ENCODE measurements around the gene AHNAK2.
"Not testable (repeated sequence)": the region's sequence is repeated elsewhere in the genome, so short reads cannot be mapped to it uniquely, and the experiment has no call there.

Gene AHNAK2

DNA sequence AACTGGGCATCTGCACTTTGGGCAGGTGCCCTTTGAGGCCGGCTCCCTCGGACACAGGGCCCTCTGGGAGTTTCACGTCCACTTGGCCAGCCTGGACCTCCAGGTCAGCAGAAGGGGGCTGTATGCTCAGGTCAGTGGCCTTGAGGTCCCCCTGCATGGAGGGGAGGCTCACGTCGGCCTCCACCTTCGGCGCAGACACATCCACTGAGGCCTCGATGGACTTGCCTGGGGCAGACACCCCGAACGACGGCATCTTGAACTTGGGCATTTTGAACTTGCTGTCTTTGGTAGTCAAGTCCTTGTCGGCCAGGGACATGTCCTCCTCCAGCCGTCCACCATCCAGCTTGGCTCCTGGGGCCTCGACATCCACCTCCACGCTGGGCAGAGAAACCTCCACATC lies 27.5 kb downstream of the AHNAK2 start:
- DNase-seq: not testable (repeated sequence)

DNA sequence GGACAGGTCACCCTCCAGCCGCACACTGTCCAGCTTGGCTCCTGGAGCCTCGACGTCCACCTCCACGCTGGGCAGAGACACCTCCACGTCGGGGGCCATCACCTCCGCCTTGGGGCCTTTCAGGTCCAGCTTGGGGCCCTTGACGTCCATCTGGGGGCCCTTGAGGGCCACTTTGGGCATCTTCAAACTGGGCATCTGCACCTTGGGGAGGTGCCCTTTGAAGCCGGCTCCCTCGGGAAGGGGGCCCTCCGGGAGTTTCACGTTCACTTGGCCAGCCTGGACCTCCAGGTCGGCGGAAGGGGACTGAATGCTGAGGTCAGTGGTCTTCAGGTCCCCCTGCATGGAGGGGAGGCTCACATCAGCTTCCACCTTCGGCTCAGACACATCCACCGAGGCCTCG lies 28.2 kb downstream of the AHNAK2 start:
- DNase-seq: no peak

DNA sequence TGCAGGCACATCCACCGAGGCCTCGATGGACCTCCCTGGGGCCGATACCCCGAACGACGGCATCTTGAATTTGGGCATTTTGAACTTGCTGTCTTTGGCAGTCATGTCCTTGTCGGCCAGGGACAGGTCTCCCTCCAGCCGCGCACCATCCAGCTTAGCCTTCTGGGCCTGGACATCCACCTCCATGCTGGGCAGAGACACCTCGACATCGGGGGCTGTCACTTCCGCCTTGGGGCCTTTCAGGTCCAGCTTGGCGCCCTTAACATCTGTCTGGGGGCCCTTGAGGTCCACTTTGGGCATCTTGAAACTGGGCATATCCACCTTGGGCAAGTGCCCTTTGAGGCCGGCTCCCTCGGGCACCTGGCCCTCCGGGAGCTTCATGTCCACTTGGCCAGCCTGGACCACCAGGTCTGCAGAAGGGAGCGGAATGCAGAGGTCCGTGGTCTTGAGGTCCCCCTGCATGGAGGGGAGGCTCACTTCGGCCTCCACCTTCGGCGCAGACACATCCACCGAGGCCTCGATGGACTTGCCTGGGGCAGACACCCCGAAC lies 28.7 kb downstream of the AHNAK2 start:
- not testable (repeated sequence) for DNase-seq

DNA sequence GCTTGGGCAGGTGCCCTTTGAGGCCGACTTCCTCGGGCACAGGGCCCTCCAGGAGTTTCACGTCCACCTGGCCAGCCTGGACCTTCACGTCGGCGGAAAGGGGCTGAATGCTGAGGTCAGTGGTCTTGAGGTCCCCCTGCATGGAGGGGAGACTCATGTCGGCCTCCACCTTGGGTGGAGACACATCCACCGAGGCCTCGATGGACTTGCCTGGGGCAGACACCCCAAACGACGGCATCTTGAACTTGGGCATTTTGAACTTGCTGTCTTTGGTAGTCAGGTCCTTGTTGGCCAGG lies 29.5 kb downstream of the AHNAK2 start:
- no peak for DNase-seq

DNA sequence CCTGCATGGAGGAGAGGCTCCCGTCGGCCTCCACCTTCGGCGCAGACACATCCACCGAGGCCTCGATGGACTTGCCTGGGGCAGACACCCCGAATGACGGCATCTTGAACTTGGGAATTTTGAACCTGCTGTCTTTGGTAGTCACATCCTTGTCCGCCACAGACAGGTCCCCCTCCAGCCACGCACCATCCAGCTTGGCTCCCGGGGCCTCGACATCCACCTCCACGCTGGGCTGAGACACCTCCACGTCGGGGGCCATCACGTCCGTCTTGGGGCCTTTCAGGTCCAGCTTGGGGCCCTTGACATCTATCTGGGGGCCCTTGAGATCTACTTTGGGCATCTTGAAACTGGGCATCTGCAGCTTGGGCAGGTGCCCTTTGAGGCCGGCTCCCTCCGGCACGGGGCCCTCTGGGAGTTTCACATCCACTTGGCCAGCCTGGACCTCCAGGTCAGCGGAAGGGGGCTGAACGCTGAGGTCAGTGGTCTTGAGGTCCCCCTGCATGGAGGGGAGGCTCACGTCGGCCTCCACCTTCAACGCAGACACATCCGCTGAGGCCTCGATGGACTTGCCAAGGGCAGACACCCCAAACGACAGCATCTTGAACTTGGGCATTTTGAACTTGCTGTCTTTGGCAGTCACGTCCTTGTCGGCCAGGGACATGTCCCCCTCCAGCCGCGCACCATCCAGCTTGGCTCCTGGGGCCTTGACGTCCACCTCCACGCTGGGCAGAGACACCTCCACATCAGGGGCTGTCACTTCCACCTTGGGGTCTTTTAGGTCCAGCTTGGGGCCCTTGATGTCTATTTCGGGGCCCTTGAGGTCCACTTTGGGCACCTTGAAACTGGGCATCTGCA lies 30.1 kb downstream of the AHNAK2 start:
- not testable (repeated sequence) for DNase-seq

DNA sequence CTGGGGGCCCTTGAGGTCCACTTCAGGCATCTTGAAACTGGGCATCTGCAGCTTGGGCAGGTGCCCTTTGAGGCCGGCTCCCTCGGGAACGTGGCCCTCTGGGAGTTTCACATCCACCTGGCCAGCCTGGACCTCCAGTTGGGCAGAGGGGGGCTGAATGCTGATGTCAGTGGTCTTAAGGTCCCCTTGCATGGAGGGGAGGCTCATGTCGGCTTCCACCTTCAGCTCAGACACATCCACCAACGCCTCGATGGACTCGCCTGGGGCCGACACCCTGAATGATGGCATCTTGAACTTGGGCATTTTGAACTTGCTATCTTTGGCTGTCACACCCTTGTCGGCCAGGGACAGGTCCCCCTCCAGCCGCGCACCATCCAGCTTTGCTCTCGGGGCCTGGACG lies 31.0 kb downstream of the AHNAK2 start:
- not testable (repeated sequence) for DNase-seq

DNA sequence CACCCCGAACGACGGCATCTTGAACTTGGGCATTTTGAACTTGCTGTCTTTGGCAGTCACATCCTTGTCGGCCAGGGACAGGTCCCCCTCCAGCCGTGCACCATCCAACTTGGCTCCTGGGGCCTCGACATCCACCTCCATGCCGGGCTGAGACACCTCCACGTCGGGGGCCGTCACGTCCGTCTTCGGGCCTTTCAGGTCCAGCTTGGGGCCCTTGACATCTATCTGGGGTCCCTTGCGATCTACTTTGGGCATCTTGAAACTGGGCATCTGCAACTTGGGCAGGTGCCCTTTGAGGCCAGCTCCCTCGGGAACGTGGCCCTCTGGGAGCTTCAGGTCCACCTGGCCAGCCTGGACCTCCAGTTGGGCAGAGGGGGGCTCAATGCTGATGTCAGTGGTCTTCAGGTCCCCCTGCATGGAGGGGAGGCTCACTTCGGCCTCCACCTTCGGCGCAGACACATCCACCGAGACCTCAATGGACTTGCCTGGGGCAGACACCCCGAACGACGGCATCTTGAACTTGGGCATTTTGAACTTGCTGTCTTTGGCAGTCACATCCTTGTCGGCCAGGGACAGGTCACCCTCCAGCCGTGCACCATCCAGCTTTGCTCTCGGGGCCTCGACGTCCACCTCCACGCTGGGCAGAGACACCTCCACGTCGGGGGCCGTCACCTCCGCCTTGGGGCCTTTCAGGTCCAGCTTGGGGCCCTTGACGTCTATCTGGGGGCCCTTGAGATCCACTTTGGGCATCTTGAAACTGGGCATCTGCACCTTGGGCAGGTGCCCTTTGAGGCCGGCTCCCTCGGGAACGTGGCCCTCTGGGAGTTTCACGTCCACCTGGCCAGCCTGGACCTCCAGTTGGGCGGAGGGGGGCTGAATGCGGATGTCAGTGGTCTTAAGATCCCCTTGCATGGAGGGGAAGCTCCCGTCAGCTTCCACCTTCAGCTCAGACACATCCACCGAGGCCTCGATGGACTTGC lies 31.9 kb downstream of the AHNAK2 start:
- not testable (repeated sequence) for DNase-seq

DNA sequence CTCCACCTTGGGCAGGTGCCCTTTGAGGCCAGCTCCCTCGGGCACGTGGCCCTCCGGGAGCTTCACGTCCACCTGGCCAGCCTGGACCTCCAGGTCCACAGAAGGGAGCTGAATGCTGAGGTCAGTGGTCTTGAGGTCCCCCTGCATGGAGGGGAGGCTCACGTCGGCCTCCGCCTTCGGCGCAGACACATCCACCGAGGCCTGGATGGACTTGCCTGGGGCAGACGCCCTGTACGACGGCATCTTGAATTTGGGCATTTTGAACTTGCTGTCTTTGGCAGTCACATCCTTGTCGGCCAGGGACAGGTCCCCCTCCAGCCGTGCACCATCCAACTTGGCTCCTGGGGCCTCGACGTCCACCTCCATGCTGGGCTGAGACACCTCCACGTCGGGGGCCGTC lies 32.9 kb downstream of the AHNAK2 start:
- DNase-seq: not testable (repeated sequence)

DNA sequence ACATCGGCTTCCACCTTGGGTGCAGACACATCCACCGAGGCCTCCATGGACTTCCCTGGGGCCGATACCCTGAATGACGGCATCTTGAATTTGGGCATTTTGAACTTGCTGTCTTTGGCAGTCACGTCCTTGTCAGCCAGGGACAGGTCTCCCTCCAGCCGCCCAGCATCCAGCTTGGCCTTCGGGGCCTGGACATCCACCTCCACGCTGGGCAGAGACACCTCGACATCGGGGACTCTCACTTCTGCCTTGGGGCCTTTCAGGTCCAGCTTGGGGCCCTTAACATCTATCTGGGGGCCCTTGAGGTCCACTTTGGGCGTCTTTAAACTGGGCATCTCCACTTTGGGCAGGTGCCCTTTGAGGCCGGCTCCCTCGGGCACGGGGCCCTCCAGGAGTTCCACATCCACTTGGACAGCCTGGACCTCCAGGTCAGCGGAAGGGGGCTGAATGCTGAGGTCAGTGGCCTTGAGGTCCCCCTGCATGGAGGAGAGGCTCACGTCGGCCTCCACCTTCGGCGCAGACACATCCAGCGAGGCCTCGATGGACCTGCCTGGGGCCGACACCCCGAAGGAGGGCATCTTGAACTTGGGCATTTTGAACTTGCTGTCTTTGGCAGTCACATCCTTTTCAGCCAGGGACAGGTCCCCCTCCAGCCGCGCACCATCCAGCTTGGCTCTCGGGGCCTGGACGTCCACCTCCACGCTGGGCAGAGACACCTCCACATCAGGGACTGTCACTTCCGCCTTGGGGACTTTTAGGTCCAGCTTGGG lies 33.6 kb downstream of the AHNAK2 start:
- not testable (repeated sequence) for DNase-seq

DNA sequence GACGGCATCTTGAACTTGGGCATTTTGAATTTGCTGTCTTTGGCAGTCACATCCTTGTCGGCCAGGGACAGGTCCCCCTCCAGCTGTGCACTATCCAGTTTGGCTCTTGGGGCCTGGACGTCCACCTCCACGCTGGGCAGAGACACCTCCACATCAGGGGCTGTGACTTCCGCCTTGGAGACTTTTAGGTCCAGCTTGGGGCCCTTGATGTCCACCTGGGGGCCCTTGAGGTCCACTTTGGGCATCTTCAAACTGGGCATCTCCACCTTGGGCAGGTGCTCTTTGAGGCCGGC lies 34.2 kb downstream of the AHNAK2 start:
- DNase-seq: not testable (repeated sequence)

DNA sequence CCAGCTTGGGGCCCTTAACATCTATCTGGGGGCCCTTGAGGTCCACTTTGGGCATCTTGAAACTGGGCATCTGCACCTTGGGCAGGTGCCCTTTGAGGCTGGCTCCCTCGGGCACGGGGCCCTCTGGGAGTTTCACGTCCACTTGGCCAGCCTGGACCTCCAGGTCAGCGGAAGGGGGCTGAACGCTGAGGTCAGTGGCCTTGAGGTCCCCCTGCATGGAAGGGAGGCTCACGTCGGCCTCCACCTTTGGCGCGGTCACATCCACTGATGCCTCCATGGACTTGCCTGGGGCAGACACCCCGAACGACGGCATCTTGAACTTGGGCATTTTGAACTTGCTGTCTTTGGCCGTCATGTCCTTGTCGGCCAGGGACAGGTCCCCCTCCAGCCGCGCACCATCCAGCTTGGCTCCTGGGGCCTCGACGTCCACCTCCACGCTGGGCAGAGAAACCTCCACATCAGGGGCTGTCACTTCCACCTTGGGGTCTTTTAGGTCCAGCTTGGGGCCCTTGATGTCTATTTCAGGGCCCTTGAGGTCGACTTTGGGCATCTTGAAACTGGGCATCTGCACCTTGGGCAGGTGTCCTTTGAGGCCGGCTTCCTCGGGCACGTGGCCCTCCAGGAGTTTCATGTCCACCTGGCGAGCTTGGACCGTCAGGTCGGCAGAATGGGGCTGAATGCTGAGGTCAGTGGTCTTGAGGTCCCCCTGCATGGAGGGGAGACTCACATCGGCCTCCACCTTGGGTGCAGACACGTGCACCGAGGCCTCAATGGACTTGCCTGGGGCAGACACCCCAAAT lies 34.8 kb downstream of the AHNAK2 start:
- DNase-seq: not testable (repeated sequence)

DNA sequence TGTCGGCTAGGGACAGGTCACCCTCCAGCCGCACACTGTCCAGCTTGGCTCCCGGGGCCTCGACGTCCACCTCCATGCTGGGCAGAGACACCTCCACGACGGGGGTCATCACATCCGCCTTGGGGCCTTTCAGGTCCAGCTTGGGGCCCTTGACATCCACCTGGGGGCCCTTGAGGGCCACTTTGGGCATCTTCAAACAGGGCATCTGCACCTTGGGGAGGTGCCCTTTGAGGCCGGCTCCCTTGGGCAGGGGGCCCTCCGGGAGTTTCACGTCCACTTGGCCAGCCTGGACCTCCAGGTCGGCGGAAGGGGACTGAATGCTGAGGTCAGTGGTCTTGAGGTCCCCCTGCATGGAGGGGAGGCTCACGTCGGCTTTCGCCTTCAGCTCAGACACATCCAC lies 35.6 kb downstream of the AHNAK2 start:
- no peak for DNase-seq

DNA sequence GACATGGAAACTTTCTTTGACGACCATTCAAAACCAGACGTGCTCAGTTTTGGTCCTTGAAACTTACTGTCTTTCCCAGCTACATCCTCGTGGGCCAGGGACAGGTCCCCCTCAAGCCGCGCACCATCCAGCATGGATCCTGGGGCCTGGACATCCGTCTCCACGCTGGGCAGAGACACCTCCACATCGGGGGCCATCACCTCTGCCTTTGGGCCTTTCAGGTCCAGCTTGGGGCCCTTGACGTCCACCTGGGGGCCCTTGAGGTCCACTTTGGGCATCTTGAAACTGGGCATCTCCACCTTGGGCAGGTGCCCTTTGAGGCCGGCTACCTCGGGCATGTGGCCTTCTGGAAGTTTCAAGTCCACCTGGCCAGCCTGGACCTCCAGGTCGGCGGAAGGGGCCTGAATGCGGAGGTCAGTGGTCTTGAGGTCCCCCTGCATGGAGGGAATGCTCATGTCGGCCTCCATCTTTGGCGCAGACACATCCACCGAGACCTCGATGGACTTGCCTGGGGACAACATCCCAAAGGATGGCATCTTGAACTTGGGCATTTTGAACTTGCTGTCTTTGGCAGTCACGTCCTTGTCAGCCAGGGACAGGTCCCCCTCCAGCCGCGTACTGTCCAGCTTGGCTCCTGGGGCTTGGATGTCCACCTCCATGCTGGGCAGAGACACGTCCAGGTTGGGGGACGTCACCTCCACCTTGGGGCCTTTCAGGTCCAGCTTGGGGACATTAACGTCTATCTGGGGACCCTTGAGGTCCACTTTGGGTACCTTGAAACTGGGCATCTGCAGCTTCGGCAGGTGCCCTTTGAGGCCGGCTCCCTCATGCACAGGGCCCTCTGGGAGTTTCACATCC lies 36.4 kb downstream of the AHNAK2 start:
- no peak for DNase-seq

DNA sequence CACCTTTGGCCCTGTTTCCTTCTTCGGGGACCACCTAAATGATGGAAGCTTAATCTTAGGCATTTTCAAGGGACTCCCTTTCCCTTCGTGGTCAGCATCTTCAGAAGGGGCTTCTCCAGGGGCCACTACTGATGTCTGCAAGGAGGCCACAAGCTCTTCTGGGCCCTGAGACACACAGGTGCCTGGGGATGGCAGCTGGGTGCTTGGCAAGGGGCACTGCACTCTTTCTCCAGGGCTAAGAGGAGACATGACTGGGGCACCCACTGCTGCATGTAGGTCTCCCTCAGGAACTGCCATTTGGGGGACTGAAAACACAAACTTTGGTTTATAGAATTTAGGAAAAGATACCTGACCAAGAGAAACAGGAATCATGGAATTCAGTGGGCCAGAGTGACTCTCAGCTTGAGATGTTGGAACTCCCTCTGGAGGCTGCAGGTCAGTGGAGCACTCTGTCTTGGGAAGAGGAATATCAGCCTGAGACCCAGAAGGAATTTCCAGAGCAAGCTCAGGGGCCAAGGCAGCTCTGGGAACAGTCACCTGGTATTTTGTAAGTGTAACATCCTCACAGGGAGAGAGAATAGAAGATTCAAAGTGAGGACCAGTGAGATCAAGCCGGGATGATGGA lies 37.5 kb downstream of the AHNAK2 start:
- DNase-seq: no peak

DNA sequence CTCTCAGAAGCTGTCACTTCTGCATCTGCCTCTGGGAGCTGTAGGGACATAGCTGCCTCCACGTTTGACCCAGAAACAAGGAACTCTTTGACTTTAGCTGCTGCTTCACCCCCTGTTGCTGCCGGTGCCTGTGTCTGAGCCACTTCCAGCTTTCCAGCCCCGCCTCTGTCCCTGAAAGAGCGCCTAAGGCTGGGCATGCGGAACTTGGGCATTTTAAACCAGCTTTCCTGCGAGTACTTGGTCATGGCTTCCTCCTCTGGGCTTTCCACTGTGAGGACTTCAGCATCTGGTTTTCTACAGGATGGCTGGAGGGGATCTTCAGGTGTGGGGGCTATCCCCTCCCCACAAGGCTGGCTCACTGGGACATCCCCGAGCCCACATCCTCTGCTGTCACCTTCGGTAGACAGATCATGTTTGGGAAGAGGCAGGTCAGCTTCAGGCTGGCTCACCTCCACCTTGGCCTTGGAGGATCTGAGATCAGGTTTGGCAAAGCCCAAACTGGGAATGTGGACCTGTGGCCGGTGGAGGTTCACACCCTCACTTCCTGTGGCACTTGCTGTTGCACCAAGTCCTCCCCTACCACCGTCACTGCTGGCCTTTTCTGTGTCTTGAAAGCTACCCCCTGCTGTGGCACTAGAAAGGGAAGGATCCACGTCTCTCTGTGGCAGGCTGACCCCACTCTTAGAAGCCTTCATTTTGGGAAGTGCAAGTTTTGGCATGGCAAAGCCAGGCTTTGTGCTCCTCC lies 38.3 kb downstream of the AHNAK2 start:
- no peak for DNase-seq

DNA sequence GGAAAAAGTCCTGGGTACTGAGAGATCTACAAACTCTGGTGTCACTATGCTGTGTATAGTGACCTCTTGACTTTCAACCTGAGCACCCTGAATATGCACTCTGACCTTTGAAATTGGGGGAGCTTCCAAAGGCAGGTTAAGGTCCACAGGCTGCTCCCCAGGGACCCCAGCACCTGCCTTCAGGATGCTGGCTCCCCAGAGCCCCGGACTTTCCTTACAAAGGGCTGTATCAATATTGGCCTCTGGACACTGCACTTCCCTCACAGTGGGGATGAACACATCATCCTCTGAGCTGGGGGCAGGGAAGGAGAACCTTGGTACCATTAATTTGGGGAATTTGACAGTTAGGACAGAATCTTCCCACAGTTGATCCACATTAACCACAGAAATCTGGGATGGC lies 39.2 kb downstream of the AHNAK2 start:
- DNase-seq: no peak

DNA sequence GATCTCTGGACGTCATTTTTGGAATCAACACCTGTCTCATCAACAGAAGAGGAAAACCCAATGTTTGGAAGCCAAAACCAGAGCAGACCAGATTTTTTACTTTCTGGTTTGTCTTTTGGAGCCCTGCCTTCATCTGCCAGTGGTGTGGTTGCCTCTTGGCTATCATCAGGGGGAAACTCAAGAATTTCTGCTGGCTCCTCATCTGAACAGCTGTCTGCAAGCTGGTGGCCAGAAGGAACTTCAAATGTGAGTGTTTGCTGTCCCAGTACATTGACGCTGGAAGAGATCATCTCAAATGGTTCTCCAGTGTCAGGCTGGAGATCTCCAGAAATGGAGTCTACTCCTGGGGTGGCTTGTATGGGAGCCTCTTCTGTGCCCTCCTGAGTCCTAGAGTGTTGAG lies 39.7 kb downstream of the AHNAK2 start:
- DNase-seq: no peak

DNA sequence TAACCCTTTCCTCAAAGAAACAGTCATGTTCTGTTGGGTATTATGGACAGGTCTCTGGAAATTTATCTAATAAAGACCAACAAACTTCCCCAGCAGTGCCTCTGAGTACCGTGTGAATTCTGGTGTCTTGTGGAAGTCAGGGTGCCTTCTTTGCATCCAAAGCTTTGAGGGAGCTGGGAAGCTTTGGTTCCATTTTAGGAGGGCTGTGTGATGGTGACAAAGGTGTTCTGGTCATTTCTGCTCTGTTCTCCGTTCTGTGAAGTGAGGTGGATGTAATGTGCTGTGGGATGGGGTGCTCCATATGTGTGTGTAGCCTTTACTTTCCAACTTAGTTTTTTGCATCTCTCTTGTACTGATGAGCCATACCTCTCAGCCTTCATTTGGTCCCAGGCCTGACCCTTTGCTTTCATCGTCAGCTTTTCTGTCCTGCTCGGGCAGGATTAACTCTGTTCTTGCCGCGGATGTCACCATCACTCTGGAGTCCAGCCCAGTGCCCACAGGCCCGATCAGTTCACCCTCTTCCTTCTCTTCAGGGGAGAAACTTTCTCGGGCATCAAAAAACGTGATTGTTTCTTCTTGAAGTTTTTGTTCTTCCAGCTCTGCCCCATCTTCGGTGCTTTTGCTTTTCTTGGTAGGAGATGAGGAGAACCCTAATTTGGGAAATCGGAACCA lies 40.3 kb downstream of the AHNAK2 start:
- DNase-seq: no peak

DNA sequence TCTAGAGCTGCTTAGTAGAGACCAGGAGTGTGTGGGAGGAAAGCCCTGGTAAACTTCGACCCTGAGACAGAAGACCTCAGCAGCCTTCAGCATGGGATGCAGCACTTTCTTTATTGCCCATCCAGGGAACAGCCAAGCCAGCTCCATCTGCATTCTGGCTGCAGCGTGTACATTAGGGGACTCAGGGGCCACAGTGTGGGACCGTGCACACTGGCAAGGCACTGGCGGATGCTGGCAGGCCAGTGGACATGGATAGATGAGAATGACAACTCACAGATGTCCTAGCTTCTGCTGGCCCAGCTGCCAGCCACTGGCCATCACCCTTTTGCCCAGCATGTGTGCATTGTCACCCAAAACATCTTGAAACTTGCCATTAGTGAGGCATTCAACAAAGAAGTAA lies 41.0 kb downstream of the AHNAK2 start:
- DNase-seq: no peak
